Testis (tissue), 2 donors: ENCODE results near the gene ARFIP2.
A peak's percentile ranks its signal among the peaks of the same experiment; 100 is the strongest.

Source experiments
- CTCF ChIP-seq, 3 experiments: fragments of 450-650 bp in 2 of 3; fragments of 200-600 bp in 1 of 3; sonication (generic) in 1 of 3; IDR thresholded peaks; one replicate each; pipeline ENCODE4 v1.5.1; 2016 to 2019; ENCODE audit warnings: antibody characterized with exemption in 3 of 3, mild to moderate bottlenecking in 2 of 3, moderate library complexity in 1 of 3
- POLR2A ChIP-seq: fragments of 450-650 bp; IDR thresholded peaks from one replicate; pipeline ENCODE4 v1.6.1; 2017; ENCODE audit warnings: antibody characterized with exemption, mild to moderate bottlenecking, moderate library complexity

GRCh38 chr11:6481012-6481923, at the start of gene ARFIP2, which contains the start of gene TIMM10B:
- no peak for TF ChIP-seq CTCF (IDR thresholded peaks at IDR 0.05)
- TF ChIP-seq POLR2A, result peak; percentile 39
